Prostate gland (tissue), 2 donors: Measurements from ENCODE around the gene CCDC141. TPM values are rescaled to one million over a fixed set of nuclear protein-coding genes. Genes with fewer than 3 reads are reported as not detected.

Experiments
- DNase-seq: peaks from one replicate; pipeline ENCODE4 v3.0.0-alpha.2; 2019; ENCODE audit warnings: low spot score
- H3K27ac ChIP-seq, 2 donors: fragments of 200-600 bp; sonication (generic); 2 replicates each; pipeline ENCODE4 v1.5.1; 2017 to 2019
- H3K27me3 ChIP-seq: fragments of 200-600 bp; sonication (generic); replicated peaks from 2 replicates; pipeline ENCODE4 v1.5.1; 2019; ENCODE audit not compliant: insufficient read depth
- H3K36me3 ChIP-seq, 2 donors: fragments of 200-600 bp; sonication (generic); 1 replicate in 1 of 2; 2 replicates in 1 of 2; pipeline versions ENCODE4 v1.5.1 to v1.8.1; 2017 to 2019
- H3K4me1 ChIP-seq: fragments of 200-600 bp; sonication (generic); replicated peaks from 2 replicates; pipeline ENCODE4 v1.5.1; 2019
- H3K4me3 ChIP-seq, 2 donors: fragments of 200-600 bp; sonication (generic); 2 replicates each; pipeline ENCODE4 v1.5.1; 2017 to 2019
- H3K9me3 ChIP-seq: fragments of 200-600 bp; sonication (generic); 2 replicates; pipeline ENCODE4 v1.5.1; 2017
- CTCF ChIP-seq, 4 experiments: fragments of 200-600 bp in 2 of 4; fragments of 450-650 bp in 2 of 4; sonication (generic) in 2 of 4; IDR thresholded peaks; 1 replicate in 3 of 4; 2 replicates in 1 of 4; pipeline ENCODE4 v1.5.1; 2016 to 2019; ENCODE audit warnings: antibody characterized with exemption in 4 of 4, mild to moderate bottlenecking in 2 of 4, moderate library complexity in 2 of 4
- POLR2A ChIP-seq: fragments of 450-650 bp; IDR thresholded peaks from one replicate; pipeline ENCODE4 v1.6.1; 2016; ENCODE audit warnings: antibody characterized with exemption, mild to moderate bottlenecking
- POLR2AphosphoS5 ChIP-seq: sonication (generic); formaldehyde crosslinking; IDR thresholded peaks from one replicate; pipeline ENCODE4 v1.6.1; 2017; ENCODE audit warnings: antibody characterized with exemption
- WGBS: methylation state at CpG from one replicate; pipeline ENCODE4 v1.1.5; 2018; 5-methylcytosine and 5-hydroxymethylcytosine counted together
- intact Hi-C: fragments of 100-400 bp; cut with DNase I; formaldehyde crosslinking; loops from one replicate; pipeline ENCODE4 v1.14.2; 2022
- total RNA-seq, 2 donors: library from RNA; depleted of rRNA; stranded (reverse); fragments of >200 nt; gene quantifications; one replicate each; pipeline ENCODE4 v1.1.0, GENCODE V29; 2016

CCDC141 gene
- total RNA-seq, 2 donors from 2014 or later, result 0.32 to 8.6 TPM

GRCh38 chr2:178870703-178871102 lies 179.2 kb downstream of the CCDC141 start:
- DNase-seq, result no peak
- no peaks in the 10 kb centered on the region for H3K36me3 ChIP-seq
- TF ChIP-seq CTCF (IDR thresholded peaks at IDR 0.05) (no peak), POLR2AphosphoS5 (no peak), POLR2A (no peak)
- H3K27ac ChIP-seq, result no peak overlapping the region
- no peaks in the 10 kb centered on the region for H3K9me3 ChIP-seq
- H3K4me1 ChIP-seq, result no peaks in the 10 kb centered on the region
- no peaks in the 10 kb centered on the region for H3K27me3 ChIP-seq
- intact Hi-C loops, result no loop called here
- H3K4me3 ChIP-seq, result no peak overlapping the region
- WGBS, result 62% methylated on average over 3 of the region's 3 CpGs

- H3K4me3 ChIP-seq, result no peak overlapping the region
- no peak for DNase-seq
- WGBS, result 98% methylated on average over 2 of the region's 2 CpGs
- no peak for TF ChIP-seq POLR2AphosphoS5
- no peak for TF ChIP-seq POLR2A
- TF ChIP-seq CTCF (IDR thresholded peaks at IDR 0.05), result no peak
- intact Hi-C loops, result no loop called here
- H3K36me3 ChIP-seq, result no peaks in the 10 kb centered on the region
- no peak overlapping the region for H3K27ac ChIP-seq
- H3K9me3 ChIP-seq, result no peaks in the 10 kb centered on the region
- no peaks in the 10 kb centered on the region for H3K27me3 ChIP-seq
- H3K4me1 ChIP-seq, result no peaks in the 10 kb centered on the region
Observed at GRCh38 chr2:178865999-178866398, 183.9 kb downstream of the CCDC141 start.

GRCh38 chr2:178865146-178865936 lies 184.6 kb downstream of the CCDC141 start:
- intact Hi-C loops, result no loop called here
- TF ChIP-seq POLR2AphosphoS5 (no peak), POLR2A (no peak), CTCF (IDR thresholded peaks at IDR 0.05) (no peak)
- no peak for DNase-seq
- H3K27ac ChIP-seq, result no peak overlapping the region
- WGBS, result 59% methylated on average over 7 of the region's 7 CpGs
- H3K4me3 ChIP-seq, result no peak overlapping the region
- H3K36me3 ChIP-seq, result no peaks in the 10 kb centered on the region
- no peaks in the 10 kb centered on the region for H3K4me1 ChIP-seq
- no peaks in the 10 kb centered on the region for H3K27me3 ChIP-seq
- no peaks in the 10 kb centered on the region for H3K9me3 ChIP-seq

- Histone ChIP-seq H3K4me3 (no peak overlapping the region), H3K27me3 (no peaks in the 10 kb centered on the region), H3K27ac (no peak overlapping the region), H3K9me3 (no peaks in the 10 kb centered on the region), H3K36me3 (no peaks in the 10 kb centered on the region), H3K4me1 (no peaks in the 10 kb centered on the region)
- no peak for DNase-seq
- intact Hi-C loops, result no loop called here
- WGBS, result 66% methylated on average over 17 of the region's 17 CpGs
- TF ChIP-seq POLR2AphosphoS5 (no peak), CTCF (IDR thresholded peaks at IDR 0.05) (no peak), POLR2A (no peak)
Observed at GRCh38 chr2:178863856-178864620, 185.9 kb downstream of the CCDC141 start.
